ENCODE results near the gene EP400.

The EP400 gene

GRCh38 chr12:131908092-131909080 lies 41.4 kb upstream of the EP400 start:
- Histone ChIP-seq H3K9ac (ENCODE audit: low read length) (no peak overlapping the region), H3K27me3 (ENCODE audit: control insufficient read depth in 1 of 2, insufficient read depth in 2 of 2, low read length in 2 of 2) (no peaks in the 10 kb centered on the region), H3K4me3 (ENCODE audit: low read depth in 1 of 2, low read length in 2 of 2) (no peak overlapping the region), H3K27ac (ENCODE audit: low read depth, low read length) (no peak overlapping the region), H3K9me3 (ENCODE audit: low read length) (no peaks in the 10 kb centered on the region), H3K4me1 (ENCODE audit: insufficient read depth, low read length) (peaks cover 20% of the 10 kb centered on the region), H3K36me3 (ENCODE audit: insufficient read depth, low read length) (peaks cover 41% of the 10 kb centered on the region)

DNA sequence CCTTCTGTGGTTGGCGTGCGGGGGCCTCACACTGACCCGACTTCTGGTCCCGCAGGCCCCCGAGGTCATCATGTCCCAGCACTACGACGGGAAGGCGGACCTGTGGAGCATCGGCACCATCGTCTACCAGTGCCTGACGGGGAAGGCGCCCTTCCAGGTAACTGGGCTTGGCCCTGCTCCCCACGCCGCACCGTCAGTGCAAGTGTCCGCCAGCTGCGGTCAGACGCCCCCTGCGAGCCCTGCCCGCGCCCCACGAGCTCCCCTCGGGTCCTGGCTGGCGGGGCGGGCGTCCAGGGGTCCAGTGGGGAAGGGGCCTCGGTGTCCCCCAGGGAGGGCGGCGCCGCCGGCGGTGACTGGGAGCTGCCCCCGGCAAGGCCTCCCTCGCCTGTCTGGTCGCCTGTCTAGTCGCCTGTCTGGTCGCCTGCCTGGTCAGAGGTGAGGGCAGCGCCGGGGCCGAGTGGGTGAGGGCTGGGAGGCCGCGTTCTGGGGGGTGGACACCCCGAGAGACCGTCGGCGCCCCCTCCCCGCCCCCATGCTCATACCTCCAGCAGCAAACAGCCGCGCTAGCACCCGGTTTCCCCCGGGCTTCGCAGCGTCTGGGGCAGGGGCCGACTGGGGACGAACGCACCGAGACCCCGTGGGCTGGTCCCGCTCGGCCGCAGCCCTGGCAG lies 40.5 kb upstream of the EP400 start:
- Histone ChIP-seq H3K4me3 (ENCODE audit: low read depth in 1 of 2, low read length in 2 of 2) (no peak overlapping the region), H3K9me3 (ENCODE audit: low read length) (no peaks in the 10 kb centered on the region), H3K27ac (ENCODE audit: low read depth, low read length) (no peak overlapping the region), H3K27me3 (ENCODE audit: control insufficient read depth in 1 of 2, insufficient read depth in 2 of 2, low read length in 2 of 2) (no peaks in the 10 kb centered on the region), H3K9ac (ENCODE audit: low read length) (no peak overlapping the region), H3K4me1 (ENCODE audit: insufficient read depth, low read length) (peaks cover 15% of the 10 kb centered on the region), H3K36me3 (ENCODE audit: insufficient read depth, low read length) (peaks cover 48% of the 10 kb centered on the region)

DNA sequence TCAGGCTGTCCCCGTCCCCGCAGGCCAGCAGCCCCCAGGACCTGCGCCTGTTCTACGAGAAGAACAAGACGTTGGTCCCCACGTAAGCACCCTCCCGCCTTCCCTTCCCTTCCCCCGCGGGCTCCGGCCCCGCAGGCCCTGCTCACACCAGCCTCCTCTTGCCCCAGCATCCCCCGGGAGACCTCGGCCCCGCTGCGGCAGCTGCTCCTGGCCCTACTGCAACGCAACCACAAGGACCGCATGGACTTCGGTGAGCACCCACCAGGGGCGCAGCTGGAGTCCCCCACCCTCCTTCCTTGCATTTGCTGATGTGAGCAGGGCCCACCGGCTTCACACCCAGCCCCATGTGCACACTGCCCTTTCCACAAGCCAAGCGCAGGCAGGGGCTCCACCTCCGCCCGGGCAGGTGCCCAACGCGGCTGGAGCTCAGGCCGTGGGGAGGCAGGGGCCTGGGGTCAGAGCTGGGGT lies 40.0 kb upstream of the EP400 start:
- peaks cover 15% of the 10 kb centered on the region for H3K4me1 ChIP-seq (ENCODE audit: insufficient read depth, low read length)
- H3K9ac ChIP-seq (ENCODE audit: low read length), result no peak overlapping the region
- H3K36me3 ChIP-seq (ENCODE audit: insufficient read depth, low read length), result peaks cover 54% of the 10 kb centered on the region
- H3K27me3 ChIP-seq (ENCODE audit: control insufficient read depth in 1 of 2, insufficient read depth in 2 of 2, low read length in 2 of 2), result no peaks in the 10 kb centered on the region
- H3K4me3 ChIP-seq (ENCODE audit: low read depth in 1 of 2, low read length in 2 of 2), result no peak overlapping the region
- no peaks in the 10 kb centered on the region for H3K9me3 ChIP-seq (ENCODE audit: low read length)
- H3K27ac ChIP-seq (ENCODE audit: low read depth, low read length), result no peak overlapping the region

DNA sequence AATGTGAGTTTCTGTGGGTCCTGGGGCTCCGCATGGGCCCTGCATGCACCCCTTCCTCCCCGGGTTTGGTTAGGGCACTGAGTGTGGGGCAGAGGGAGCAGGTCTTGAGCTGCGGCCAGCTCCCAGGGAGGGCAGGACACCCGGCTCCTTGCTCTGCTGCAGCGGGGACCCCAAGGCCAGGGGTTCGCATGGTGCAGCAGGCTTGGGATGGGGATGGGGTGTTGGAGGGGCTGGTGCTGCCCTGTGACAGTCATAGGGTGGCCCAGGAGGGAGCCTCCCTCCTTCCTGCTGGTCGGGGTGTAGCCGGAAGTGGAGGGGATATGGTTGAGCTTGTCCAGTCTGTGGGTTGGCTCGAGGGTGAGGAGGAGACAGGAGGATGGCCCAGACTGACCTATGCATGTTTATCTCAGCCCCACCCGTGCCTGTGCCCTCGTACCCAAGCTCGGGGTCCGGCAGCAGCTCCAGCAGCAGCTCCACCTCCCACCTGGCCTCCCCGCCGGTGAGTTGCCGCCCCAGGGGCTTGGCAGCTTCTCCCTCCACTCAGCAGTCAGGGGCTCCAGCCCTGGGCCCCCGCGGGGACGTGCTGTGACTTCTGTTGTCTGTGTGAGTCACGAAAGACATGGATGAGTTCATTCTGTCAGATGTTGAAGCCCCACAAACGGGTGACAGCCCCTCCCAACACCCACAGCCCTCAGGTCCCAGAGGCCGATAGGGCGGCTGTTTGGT lies 39.3 kb upstream of the EP400 start:
- H3K4me1 ChIP-seq (ENCODE audit: insufficient read depth, low read length), result peaks cover 15% of the 10 kb centered on the region
- no peak overlapping the region for H3K27ac ChIP-seq (ENCODE audit: low read depth, low read length)
- no peaks in the 10 kb centered on the region for H3K27me3 ChIP-seq (ENCODE audit: control insufficient read depth in 1 of 2, insufficient read depth in 2 of 2, low read length in 2 of 2)
- no peak overlapping the region for H3K9ac ChIP-seq (ENCODE audit: low read length)
- H3K36me3 ChIP-seq (ENCODE audit: insufficient read depth, low read length), result peaks cover 60% of the 10 kb centered on the region
- no peaks in the 10 kb centered on the region for H3K9me3 ChIP-seq (ENCODE audit: low read length)
- no peak overlapping the region for H3K4me3 ChIP-seq (ENCODE audit: low read depth in 1 of 2, low read length in 2 of 2)

DNA sequence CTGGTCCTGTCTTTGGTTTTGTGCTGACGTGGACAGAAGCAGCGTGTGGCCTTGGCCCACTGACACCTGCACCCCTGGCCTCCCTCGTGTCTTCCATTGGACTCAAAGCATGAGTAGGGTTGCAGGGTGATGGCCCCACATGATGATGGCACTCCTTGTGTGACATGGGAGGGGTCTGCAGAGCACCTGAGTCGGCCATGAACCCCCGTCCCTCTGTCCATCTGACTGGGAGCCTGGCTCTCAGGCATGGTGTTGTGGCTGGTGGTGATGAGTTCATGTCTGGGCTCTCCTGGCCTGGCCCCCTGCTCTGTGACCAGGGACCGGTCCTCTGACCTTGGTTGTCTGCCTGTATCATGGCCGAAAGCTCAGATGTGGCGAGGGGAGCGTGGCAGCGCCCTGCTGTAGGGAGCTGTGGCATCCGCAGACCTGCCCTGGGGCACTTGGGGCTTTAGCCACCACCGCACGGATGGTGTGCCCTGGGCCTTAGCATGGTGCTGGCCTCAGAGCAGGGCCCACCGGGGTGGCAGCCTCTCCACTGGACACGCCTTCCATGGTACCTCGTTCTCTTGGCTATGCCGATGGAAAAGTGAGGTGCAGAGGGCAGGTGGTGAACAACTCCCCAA lies 38.6 kb upstream of the EP400 start:
- no peak overlapping the region for H3K27ac ChIP-seq (ENCODE audit: low read depth, low read length)
- H3K4me1 ChIP-seq (ENCODE audit: insufficient read depth, low read length), result peaks cover 15% of the 10 kb centered on the region
- H3K9ac ChIP-seq (ENCODE audit: low read length), result no peak overlapping the region
- H3K36me3 ChIP-seq (ENCODE audit: insufficient read depth, low read length), result peaks cover 67% of the 10 kb centered on the region
- no peak overlapping the region for H3K4me3 ChIP-seq (ENCODE audit: low read depth in 1 of 2, low read length in 2 of 2)
- H3K9me3 ChIP-seq (ENCODE audit: low read length), result no peaks in the 10 kb centered on the region
- H3K27me3 ChIP-seq (ENCODE audit: control insufficient read depth in 1 of 2, insufficient read depth in 2 of 2, low read length in 2 of 2), result no peaks in the 10 kb centered on the region

DNA sequence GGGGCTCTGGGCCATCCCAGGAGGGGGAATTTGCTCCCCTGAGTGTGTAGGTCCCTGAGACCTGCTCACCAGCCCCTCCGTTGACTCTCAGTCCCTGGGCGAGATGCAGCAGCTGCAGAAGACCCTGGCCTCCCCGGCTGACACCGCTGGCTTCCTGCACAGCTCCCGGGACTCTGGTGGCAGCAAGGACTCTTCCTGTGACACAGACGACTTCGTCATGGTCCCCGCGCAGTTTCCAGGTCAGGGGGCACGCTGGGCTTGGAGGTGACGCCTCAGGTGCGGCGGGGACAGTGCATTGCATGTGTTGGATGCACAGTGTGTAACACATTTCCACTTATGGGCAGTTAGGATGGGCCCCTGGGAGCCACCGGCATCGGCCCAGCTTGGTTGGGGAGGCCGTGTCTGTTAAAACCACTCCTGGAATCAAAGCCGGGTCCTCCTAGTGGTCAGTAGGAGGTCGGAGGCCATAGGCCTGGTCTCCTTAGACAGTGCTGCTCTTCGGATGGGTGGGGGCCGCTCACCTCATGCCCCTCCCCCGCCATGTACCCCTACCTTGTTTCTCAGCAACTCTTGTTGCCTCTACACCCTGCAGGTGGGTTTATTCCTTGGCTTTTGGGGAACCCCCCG lies 37.8 kb upstream of the EP400 start:
- Histone ChIP-seq H3K9me3 (ENCODE audit: low read length) (no peaks in the 10 kb centered on the region), H3K27ac (ENCODE audit: low read depth, low read length) (no peak overlapping the region), H3K27me3 (ENCODE audit: control insufficient read depth in 1 of 2, insufficient read depth in 2 of 2, low read length in 2 of 2) (no peaks in the 10 kb centered on the region), H3K9ac (ENCODE audit: low read length) (no peak overlapping the region), H3K4me1 (ENCODE audit: insufficient read depth, low read length) (peaks cover 15% of the 10 kb centered on the region), H3K36me3 (ENCODE audit: insufficient read depth, low read length) (peaks cover 68% of the 10 kb centered on the region), H3K4me3 (ENCODE audit: low read depth in 1 of 2, low read length in 2 of 2) (no peak overlapping the region)

- Histone ChIP-seq H3K9ac (ENCODE audit: low read length) (no peak overlapping the region), H3K27ac (ENCODE audit: low read depth, low read length) (peak overlapping the region; percentile 32), H3K9me3 (ENCODE audit: low read length) (no peaks in the 10 kb centered on the region), H3K4me3 (ENCODE audit: low read depth in 1 of 2, low read length in 2 of 2) (no peak overlapping the region), H3K27me3 (ENCODE audit: control insufficient read depth in 1 of 2, insufficient read depth in 2 of 2, low read length in 2 of 2) (no peaks in the 10 kb centered on the region), H3K36me3 (ENCODE audit: insufficient read depth, low read length) (peaks cover 61% of the 10 kb centered on the region), H3K4me1 (ENCODE audit: insufficient read depth, low read length) (peaks cover 15% of the 10 kb centered on the region)
Measured at GRCh38 chr12:131912518-131913274, 37.0 kb upstream of the EP400 start.

- Histone ChIP-seq H3K9me3 (ENCODE audit: low read length) (no peaks in the 10 kb centered on the region), H3K27me3 (ENCODE audit: control insufficient read depth in 1 of 2, insufficient read depth in 2 of 2, low read length in 2 of 2) (no peaks in the 10 kb centered on the region), H3K27ac (ENCODE audit: low read depth, low read length) (no peak overlapping the region), H3K4me1 (ENCODE audit: insufficient read depth, low read length) (peaks cover 15% of the 10 kb centered on the region), H3K9ac (ENCODE audit: low read length) (no peak overlapping the region), H3K4me3 (ENCODE audit: low read depth in 1 of 2, low read length in 2 of 2) (no peak overlapping the region), H3K36me3 (ENCODE audit: insufficient read depth, low read length) (peaks cover 61% of the 10 kb centered on the region)
Measured at GRCh38 chr12:131913666-131914065, 36.1 kb upstream of the EP400 start.

- H3K4me3 ChIP-seq (ENCODE audit: low read depth in 1 of 2, low read length in 2 of 2), result no peak overlapping the region
- no peak overlapping the region for H3K9ac ChIP-seq (ENCODE audit: low read length)
- no peaks in the 10 kb centered on the region for H3K9me3 ChIP-seq (ENCODE audit: low read length)
- no peaks in the 10 kb centered on the region for H3K27me3 ChIP-seq (ENCODE audit: control insufficient read depth in 1 of 2, insufficient read depth in 2 of 2, low read length in 2 of 2)
- H3K4me1 ChIP-seq (ENCODE audit: insufficient read depth, low read length), result peaks cover 15% of the 10 kb centered on the region
- no peak overlapping the region for H3K27ac ChIP-seq (ENCODE audit: low read depth, low read length)
- peaks cover 61% of the 10 kb centered on the region for H3K36me3 ChIP-seq (ENCODE audit: insufficient read depth, low read length)
Measured at GRCh38 chr12:131914179-131914702, 35.5 kb upstream of the EP400 start.
